Measurements from ENCODE around the gene LCNL1.

LCNL1 gene

GRCh38 chr9:136947028-136947891, 35.5 kb upstream of the LCNL1 start:
- no peak for DNase-seq

- peak; percentile 32 to 35 for DNase-seq
Observed at GRCh38 chr9:136947955-136948510, 34.8 kb upstream of the LCNL1 start.

GRCh38 chr9:136949239-136949816, 33.5 kb upstream of the LCNL1 start:
- no peak for DNase-seq

GRCh38 chr9:136949817-136950655, 32.8 kb upstream of the LCNL1 start:
- DNase-seq = peak; percentile 70 to 76

- no peak for DNase-seq
Observed at GRCh38 chr9:136950656-136951276, 32.0 kb upstream of the LCNL1 start.

GRCh38 chr9:136951541-136952320, 31.1 kb upstream of the LCNL1 start, which contains the start of gene LCN12:
LCN12 (plus strand) TSS chr9:136952273; CDS start chr9:136952328, 55 bp downstream.
- DNase-seq = no peak

GRCh38 chr9:136952321-136952850, 30.4 kb upstream of the LCNL1 start:
- DNase-seq = no peak

GRCh38 chr9:136952876-136953770, 29.7 kb upstream of the LCNL1 start:
- DNase-seq = no peak

GRCh38 chr9:136953771-136954269, 29.0 kb upstream of the LCNL1 start:
- no peak for DNase-seq

GRCh38 chr9:136954270-136955083, 28.3 kb upstream of the LCNL1 start:
- DNase-seq = no peak

- DNase-seq = no peak
Observed at GRCh38 chr9:136955202-136955942, 27.4 kb upstream of the LCNL1 start.

- DNase-seq = no peak
Observed at GRCh38 chr9:136955943-136956335, 26.9 kb upstream of the LCNL1 start.

GRCh38 chr9:136956604-136957003, 26.2 kb upstream of the LCNL1 start:
- DNase-seq = no peak

GRCh38 chr9:136957461-136957860, 25.3 kb upstream of the LCNL1 start:
- DNase-seq = no peak

GRCh38 chr9:136957901-136958300, 24.9 kb upstream of the LCNL1 start:
- DNase-seq = no peak

GRCh38 chr9:136958473-136958872, 24.3 kb upstream of the LCNL1 start:
- DNase-seq = no peak

- DNase-seq = no peak
Observed at GRCh38 chr9:136958898-136959850, 23.6 kb upstream of the LCNL1 start.

Data from AML-193 (cell line).